Activated B cell treated with CpG ODN at 0.5 μM for 24 hours (primary cell): Measurements from ENCODE around the gene SLC1A2. TPM values are rescaled to one million over a fixed set of nuclear protein-coding genes. Genes with fewer than 3 reads are reported as not detected.

Experiments used
- ATAC-seq: fragments of 200-7000 bp; cut with Tn5 transposase; one replicate; pipeline ENCODE4 v1.10.0; 2021; ENCODE audit warnings: low read depth, mild to moderate bottlenecking, moderate library complexity
- CTCF ChIA-PET: fragments of 350-600 bp; sonication (Branson Sonifier 250); formaldehyde crosslinking; loops from one replicate; lab custom pipeline; 2021; ENCODE audit warnings: antibody characterized with exemption; lab: Charles Lee
- POLR2A ChIA-PET: fragments of 350-600 bp; sonication (Branson Sonifier 250); formaldehyde crosslinking; loops from one replicate; lab custom pipeline; 2021; ENCODE audit warnings: antibody characterized with exemption; lab: Charles Lee
- DNase-seq: peaks from one replicate; pipeline ENCODE4 v3.0.0; 2022
- H3K27ac Mint-ChIP-seq: one replicate; pipeline ENCODE4 v1.8.0; 2020; ENCODE audit warnings: mixed read lengths
- H3K27me3 Mint-ChIP-seq: one replicate; pipeline ENCODE4 v1.8.0; 2021; ENCODE audit warnings: mixed read lengths
- H3K36me3 Mint-ChIP-seq: one replicate; pipeline ENCODE4 v1.8.0; 2021; ENCODE audit warnings: low read depth, mixed read lengths
- H3K4me1 Mint-ChIP-seq: one replicate; pipeline ENCODE4 v1.8.0; 2021; ENCODE audit warnings: mixed read lengths
- H3K4me3 Mint-ChIP-seq: one replicate; pipeline ENCODE4 v1.8.0; 2020; ENCODE audit warnings: mild to moderate bottlenecking, mixed read lengths
- H3K9me3 Mint-ChIP-seq: one replicate; pipeline ENCODE4 v1.8.0; 2020; ENCODE audit warnings: mixed read lengths
- intact Hi-C: fragments of 100-400 bp; cut with micrococcal nuclease; formaldehyde crosslinking; loops from one replicate; pipeline ENCODE4 v1.15.1; 2024
- total RNA-seq: library from RNA; stranded (reverse); gene quantifications from 2 replicates; pipeline ENCODE4 v1.2.3, GENCODE V29; 2022
- TF ChIP-seq, protein P1 (sequence below): fragments of 200-600 bp; IDR thresholded peaks from one replicate; pipeline ENCODE4 v1.8.0; 2022; ENCODE audit warnings: antibody characterized with exemption, mild to moderate bottlenecking

SLC1A2 gene
- total RNA-seq, 1 donor from 2014 or later, result not detected

DNA sequence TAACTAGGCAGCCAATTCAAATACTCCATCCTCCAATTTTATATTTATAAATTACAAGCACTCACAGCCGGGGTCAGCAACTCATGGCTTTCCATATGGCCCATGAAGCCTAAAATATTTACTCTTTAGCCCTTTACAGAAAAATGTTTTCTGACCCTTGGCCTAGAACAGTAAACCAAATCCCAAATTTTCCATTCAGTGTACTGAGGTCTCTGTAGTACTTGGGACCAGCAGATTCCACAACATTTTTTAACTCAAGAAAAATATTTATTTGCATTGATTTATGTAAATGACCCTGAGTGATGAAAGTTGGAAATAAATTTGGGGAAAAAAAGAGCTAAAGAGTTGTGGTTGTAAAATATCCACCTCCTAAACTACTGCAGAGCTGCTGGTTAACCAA is 82.6 kb downstream of the SLC1A2 start:
- H3K4me3 Mint-ChIP-seq, result no peak overlapping the region
- CTCF ChIA-PET, result no interaction called here
- H3K4me1 Mint-ChIP-seq, result peaks cover 38% of the 10 kb centered on the region
- no peaks in the 10 kb centered on the region for H3K36me3 Mint-ChIP-seq
- TF ChIP-seq, protein P1, sequence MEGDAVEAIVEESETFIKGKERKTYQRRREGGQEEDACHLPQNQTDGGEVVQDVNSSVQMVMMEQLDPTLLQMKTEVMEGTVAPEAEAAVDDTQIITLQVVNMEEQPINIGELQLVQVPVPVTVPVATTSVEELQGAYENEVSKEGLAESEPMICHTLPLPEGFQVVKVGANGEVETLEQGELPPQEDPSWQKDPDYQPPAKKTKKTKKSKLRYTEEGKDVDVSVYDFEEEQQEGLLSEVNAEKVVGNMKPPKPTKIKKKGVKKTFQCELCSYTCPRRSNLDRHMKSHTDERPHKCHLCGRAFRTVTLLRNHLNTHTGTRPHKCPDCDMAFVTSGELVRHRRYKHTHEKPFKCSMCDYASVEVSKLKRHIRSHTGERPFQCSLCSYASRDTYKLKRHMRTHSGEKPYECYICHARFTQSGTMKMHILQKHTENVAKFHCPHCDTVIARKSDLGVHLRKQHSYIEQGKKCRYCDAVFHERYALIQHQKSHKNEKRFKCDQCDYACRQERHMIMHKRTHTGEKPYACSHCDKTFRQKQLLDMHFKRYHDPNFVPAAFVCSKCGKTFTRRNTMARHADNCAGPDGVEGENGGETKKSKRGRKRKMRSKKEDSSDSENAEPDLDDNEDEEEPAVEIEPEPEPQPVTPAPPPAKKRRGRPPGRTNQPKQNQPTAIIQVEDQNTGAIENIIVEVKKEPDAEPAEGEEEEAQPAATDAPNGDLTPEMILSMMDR, result no peak
- peaks cover 2% of the 10 kb centered on the region for H3K9me3 Mint-ChIP-seq
- POLR2A ChIA-PET, result interaction anchor here (0.8 kb wide), 1 partner anchor 170 kb away, joined by 3 read pairs; no protein-coding TSS in a partner anchor
- no peak for ATAC-seq
- DNase-seq, result no peak
- intact Hi-C loops, result no loop called here
- H3K27ac Mint-ChIP-seq, result no peak overlapping the region
- no peaks in the 10 kb centered on the region for H3K27me3 Mint-ChIP-seq

DNA sequence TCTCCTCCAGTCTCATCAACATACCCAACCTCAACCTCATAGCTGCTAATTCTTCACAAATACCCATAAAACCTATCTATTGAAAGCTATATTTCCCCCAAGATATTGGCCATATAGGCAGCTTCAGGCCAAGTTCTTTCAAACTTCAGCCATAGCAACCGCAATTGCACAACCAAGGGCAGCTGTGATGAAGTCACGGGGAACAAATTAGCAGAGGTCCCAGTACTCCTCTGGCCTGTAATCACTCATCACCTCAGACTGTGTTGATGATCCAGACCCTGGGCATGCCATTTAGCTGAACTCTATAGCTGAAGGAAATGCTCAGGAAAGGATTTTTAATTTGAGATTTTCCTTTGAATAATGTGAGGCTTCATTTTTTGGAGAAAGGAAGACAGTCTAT is 84.1 kb downstream of the SLC1A2 start:
- peaks cover 53% of the 10 kb centered on the region for H3K4me1 Mint-ChIP-seq
- CTCF ChIA-PET, result interaction anchor here (0.8 kb wide), 1 partner anchor 30 kb away, joined by 3 read pairs; no protein-coding TSS in a partner anchor
- no peak for DNase-seq
- no peak for ATAC-seq
- H3K27ac Mint-ChIP-seq, result no peak overlapping the region
- POLR2A ChIA-PET, result interaction anchor here (0.7 kb wide), 1 partner anchor 17 kb away, joined by 3 read pairs; no protein-coding TSS in a partner anchor
- TF ChIP-seq, protein P1, result no peak
- H3K4me3 Mint-ChIP-seq, result no peak overlapping the region
- intact Hi-C loops, result no loop called here
- H3K27me3 Mint-ChIP-seq, result no peaks in the 10 kb centered on the region
- H3K36me3 Mint-ChIP-seq, result no peaks in the 10 kb centered on the region
- H3K9me3 Mint-ChIP-seq, result peaks cover 2% of the 10 kb centered on the region

DNA sequence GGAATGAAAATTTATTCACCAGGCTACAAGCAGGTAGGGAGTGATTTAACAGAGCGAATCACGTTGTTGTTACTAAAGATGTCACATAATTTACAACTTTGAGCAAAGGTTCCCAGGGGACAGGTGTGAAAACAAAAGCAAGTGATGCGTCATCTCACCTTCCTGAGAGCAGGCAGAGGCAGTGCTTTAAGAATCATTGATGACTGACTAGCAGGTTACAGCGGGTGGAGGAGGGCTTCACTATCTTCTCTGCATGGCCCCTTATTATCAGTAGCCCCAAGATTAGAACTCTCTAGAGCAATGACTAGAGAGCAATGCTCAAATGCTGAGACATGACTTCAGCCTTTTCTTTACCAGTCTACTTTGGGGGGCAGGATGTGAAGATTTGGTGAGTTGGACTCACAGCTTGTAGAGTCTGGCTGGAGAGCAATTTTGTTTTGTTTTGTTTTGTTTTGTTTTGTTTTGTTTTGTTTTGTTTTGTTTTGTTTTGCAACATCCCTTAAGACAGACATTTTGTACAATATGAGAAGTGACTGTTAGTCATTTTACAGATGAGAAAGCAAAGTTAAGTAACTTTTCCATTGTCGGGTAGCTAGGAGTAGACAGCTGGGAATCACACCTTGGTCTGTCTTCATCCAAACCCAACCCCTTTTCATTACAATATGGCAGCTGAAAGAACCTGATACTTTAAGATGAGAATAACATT is 84.8 kb downstream of the SLC1A2 start:
- H3K27me3 Mint-ChIP-seq, result no peaks in the 10 kb centered on the region
- ATAC-seq (peak; percentile 82), DNase-seq (no peak)
- peaks cover 2% of the 10 kb centered on the region for H3K9me3 Mint-ChIP-seq
- H3K4me3 Mint-ChIP-seq, result peak overlapping the region; percentile 22
- ChIA-PET CTCF (interaction anchor here (0.8 kb wide), 1 partner anchor 29 kb away, joined by 3 read pairs; no protein-coding TSS in a partner anchor), POLR2A (interaction anchor here (0.6 to 0.7 kb wide), 2 partner anchors 16 to 674 kb away, joined by 3 read pairs; no protein-coding TSS in a partner anchor)
- peak overlapping the region; percentile 67 for H3K27ac Mint-ChIP-seq
- intact Hi-C loops, result loop anchor here (1.0 kb wide), 1 partner anchor 21 kb away; no protein-coding TSS in a partner anchor
- peaks cover 60% of the 10 kb centered on the region for H3K4me1 Mint-ChIP-seq
- TF ChIP-seq, protein P1, result no peak
- no peaks in the 10 kb centered on the region for H3K36me3 Mint-ChIP-seq

DNA sequence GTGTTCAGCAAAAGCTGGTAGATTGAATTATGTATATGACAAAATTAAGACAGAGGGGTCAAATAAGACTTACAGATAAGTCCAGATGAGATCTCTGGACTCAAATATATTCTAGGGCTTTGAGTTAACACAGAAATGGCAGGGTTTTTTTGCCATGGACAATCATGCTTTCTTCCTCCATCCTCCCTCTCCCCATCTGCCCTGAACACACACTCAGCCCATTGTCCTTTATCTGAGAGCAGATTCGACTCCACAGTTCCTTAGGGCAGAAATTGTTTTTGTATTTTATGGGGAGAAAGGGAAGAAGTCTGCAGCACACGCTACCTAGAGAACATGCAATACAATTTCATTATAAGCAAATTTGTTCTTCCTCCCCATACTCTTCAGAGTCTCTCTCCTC is 86.8 kb downstream of the SLC1A2 start:
- H3K4me1 Mint-ChIP-seq, result peaks cover 72% of the 10 kb centered on the region

DNA sequence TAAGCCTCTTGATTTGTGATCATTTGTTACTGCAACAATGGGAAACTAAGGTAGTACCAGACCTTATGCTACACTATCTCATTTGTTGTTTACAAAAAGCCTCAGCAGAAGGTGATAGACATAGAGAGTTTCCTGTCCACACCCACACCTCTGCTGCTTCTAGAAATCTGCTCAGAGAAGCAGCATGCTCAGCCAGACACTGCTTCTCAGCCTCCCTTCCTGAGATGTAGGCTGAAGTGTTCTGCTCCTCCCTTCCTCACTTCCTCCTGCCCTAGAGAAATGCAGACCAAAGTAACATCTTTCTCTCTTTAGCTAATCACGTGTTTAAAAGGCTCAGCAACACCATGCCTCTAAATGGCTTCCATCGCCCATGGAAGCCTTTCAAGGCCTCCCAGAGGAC is 88.4 kb downstream of the SLC1A2 start:
- peak overlapping the region; percentile 90 for H3K27ac Mint-ChIP-seq
- ATAC-seq (peak; percentile 53), DNase-seq (no peak)
- H3K27me3 Mint-ChIP-seq, result no peaks in the 10 kb centered on the region
- H3K4me1 Mint-ChIP-seq, result peaks cover 68% of the 10 kb centered on the region
- ChIA-PET CTCF (no interaction called here), POLR2A (no interaction called here)
- H3K4me3 Mint-ChIP-seq, result peak overlapping the region; percentile 32
- no peaks in the 10 kb centered on the region for H3K9me3 Mint-ChIP-seq
- intact Hi-C loops, result loop anchor here (2.0 kb wide), 1 partner anchor 18 kb away; no protein-coding TSS in a partner anchor
- TF ChIP-seq, protein P1, result no peak
- no peaks in the 10 kb centered on the region for H3K36me3 Mint-ChIP-seq

More for the DNA sequence above, 86.8 kb downstream of the SLC1A2 start:
- H3K4me3 Mint-ChIP-seq, result no peak overlapping the region
- DNase-seq (no peak), ATAC-seq (no peak)
- H3K36me3 Mint-ChIP-seq, result no peaks in the 10 kb centered on the region
- H3K9me3 Mint-ChIP-seq, result peaks cover 2% of the 10 kb centered on the region
- peak overlapping the region; percentile 12 for H3K27ac Mint-ChIP-seq
- H3K27me3 Mint-ChIP-seq, result no peaks in the 10 kb centered on the region
- ChIA-PET CTCF (no interaction called here), POLR2A (no interaction called here)
- intact Hi-C loops, result no loop called here
- TF ChIP-seq, protein P1, result no peak
